Activated T-cell treated with anti-CD3 and anti-CD28 coated beads, Interleukin-2, amount 50 U/mL, for 24 hours (primary cell): Measurements from ENCODE around the gene CUBN.

Experiments used
- DNase-seq: peaks from one replicate; pipeline ENCODE4 v3.0.0-alpha.2; 2020
- H3K27ac Mint-ChIP-seq: 2 replicates; pipeline ENCODE4 v1.8.0; 2020; ENCODE audit warnings: mild to moderate bottlenecking, mixed read lengths
- H3K27me3 Mint-ChIP-seq: 2 replicates; pipeline ENCODE4 v1.8.0; 2020; ENCODE audit warnings: mixed read lengths
- H3K36me3 Mint-ChIP-seq: 2 replicates; pipeline ENCODE4 v1.8.0; 2020; ENCODE audit warnings: low read depth, mixed read lengths
- H3K4me1 Mint-ChIP-seq: 2 replicates; pipeline ENCODE4 v1.8.0; 2020; ENCODE audit warnings: low read depth, mixed read lengths
- H3K4me3 Mint-ChIP-seq: 2 replicates; pipeline ENCODE4 v1.8.0; 2020; ENCODE audit warnings: mild to moderate bottlenecking, moderate library complexity, mixed read lengths
- H3K9me3 Mint-ChIP-seq: 2 replicates; pipeline ENCODE4 v1.8.0; 2020; ENCODE audit warnings: mixed read lengths

Gene CUBN

GRCh38 chr10:16867990-16868389 lies 261.6 kb downstream of the CUBN start:
- H3K27ac Mint-ChIP-seq: no peak overlapping the region
- no peaks in the 10 kb centered on the region for H3K27me3 Mint-ChIP-seq
- H3K9me3 Mint-ChIP-seq: no peaks in the 10 kb centered on the region
- H3K4me1 Mint-ChIP-seq: peaks cover 5% of the 10 kb centered on the region
- H3K4me3 Mint-ChIP-seq: no peak overlapping the region
- DNase-seq: no peak
- H3K36me3 Mint-ChIP-seq: no peaks in the 10 kb centered on the region

DNA sequence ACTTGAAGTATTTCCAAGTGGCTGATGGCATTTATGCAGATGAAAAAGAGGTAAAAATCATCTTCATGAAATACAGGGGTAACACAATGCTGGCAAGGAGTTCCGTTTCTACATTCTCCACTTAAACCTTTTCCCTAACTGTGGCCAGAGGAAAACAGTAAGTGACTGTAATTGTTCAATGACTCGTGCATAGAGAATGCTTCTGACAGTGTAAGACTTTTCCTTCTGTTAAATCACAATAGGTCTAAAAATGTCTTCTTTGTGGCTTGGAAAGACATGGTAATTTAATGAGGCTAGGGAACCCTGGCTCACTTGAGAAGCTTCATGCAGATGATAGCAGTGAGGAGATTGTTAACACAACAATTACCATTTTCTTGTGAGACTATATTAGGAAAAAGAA lies 262.1 kb downstream of the CUBN start:
- H3K27ac Mint-ChIP-seq: no peak overlapping the region
- no peaks in the 10 kb centered on the region for H3K36me3 Mint-ChIP-seq
- no peak overlapping the region for H3K4me3 Mint-ChIP-seq
- peaks cover 3% of the 10 kb centered on the region for H3K4me1 Mint-ChIP-seq
- H3K27me3 Mint-ChIP-seq: no peaks in the 10 kb centered on the region
- DNase-seq: no peak
- no peaks in the 10 kb centered on the region for H3K9me3 Mint-ChIP-seq

GRCh38 chr10:16866541-16867275 lies 262.9 kb downstream of the CUBN start:
- Mint-ChIP-seq H3K27me3 (no peaks in the 10 kb centered on the region), H3K4me3 (no peak overlapping the region), H3K9me3 (no peaks in the 10 kb centered on the region), H3K27ac (no peak overlapping the region), H3K36me3 (no peaks in the 10 kb centered on the region), H3K4me1 (no peaks in the 10 kb centered on the region)
- DNase-seq: no peak

DNA sequence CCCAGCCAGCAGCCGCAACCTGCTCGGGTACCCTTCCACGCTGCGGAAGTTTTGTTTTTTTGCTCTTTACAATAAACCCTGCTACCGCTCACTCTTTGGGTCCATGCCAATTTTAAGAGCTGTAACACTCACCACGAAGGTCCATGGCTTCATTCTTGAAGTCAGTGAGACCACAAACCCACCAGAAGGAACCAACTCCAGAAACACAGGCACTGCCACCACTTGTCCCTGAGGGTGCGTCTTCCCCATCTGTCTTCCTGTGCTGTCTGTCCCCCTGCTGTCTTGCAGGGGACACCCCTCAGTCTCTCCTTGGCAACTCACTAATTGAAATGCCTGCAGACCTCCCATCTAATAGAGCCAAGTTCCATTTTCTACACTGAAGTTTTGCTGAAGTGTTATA lies 263.8 kb downstream of the CUBN start:
- H3K27me3 Mint-ChIP-seq: no peaks in the 10 kb centered on the region
- H3K9me3 Mint-ChIP-seq: no peaks in the 10 kb centered on the region
- DNase-seq: no peak
- H3K27ac Mint-ChIP-seq: no peak overlapping the region
- H3K36me3 Mint-ChIP-seq: no peaks in the 10 kb centered on the region
- H3K4me1 Mint-ChIP-seq: no peaks in the 10 kb centered on the region
- no peak overlapping the region for H3K4me3 Mint-ChIP-seq

DNA sequence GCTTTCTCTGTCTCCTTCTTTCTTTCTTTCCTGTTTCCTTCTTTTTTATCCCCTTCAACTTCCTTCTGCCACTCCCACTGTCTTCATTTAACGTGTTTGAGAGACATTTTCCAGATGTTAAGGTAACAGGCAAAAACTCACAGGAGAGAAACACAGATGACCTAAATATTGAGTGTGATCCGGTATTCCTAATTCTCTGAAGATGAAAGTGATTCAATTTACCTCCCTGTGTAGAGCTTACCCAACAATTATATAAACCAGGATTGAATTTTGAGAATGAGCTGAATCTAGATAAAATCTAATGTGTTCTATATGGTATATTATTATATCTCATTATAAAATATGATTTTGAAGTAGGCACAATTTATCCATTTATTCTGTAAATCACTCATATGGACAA lies 265.8 kb downstream of the CUBN start:
- Mint-ChIP-seq H3K9me3 (no peaks in the 10 kb centered on the region), H3K36me3 (no peaks in the 10 kb centered on the region)

GRCh38 chr10:16857419-16857818 lies 272.2 kb downstream of the CUBN start:
- Mint-ChIP-seq H3K9me3 (no peaks in the 10 kb centered on the region), H3K4me1 (no peaks in the 10 kb centered on the region), H3K36me3 (no peaks in the 10 kb centered on the region), H3K4me3 (no peak overlapping the region), H3K27ac (no peak overlapping the region), H3K27me3 (no peaks in the 10 kb centered on the region)
- no peak for DNase-seq

More for the DNA sequence above, 265.8 kb downstream of the CUBN start:
- Mint-ChIP-seq H3K27ac (no peak overlapping the region), H3K27me3 (no peaks in the 10 kb centered on the region), H3K4me1 (no peaks in the 10 kb centered on the region), H3K4me3 (no peak overlapping the region)
- DNase-seq: no peak

DNA sequence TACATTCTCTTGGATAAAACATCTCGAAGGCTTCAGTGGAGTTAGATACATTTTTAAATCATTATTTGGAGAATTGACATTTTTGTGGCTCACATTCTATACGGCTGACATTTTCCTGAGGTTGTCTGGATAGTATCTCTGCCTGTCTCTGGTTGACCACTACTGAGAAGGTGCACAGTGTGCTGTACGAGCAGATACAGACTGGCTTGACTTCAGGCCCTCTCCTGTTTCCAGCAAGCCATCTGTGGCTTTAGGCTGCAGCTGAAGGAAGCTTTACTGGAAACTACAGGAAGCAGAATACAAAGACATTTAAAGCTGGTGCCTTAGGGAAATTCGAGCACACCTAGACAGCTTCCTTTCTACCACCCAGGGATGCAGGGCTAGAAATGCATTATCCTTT lies 273.0 kb downstream of the CUBN start:
- H3K9me3 Mint-ChIP-seq: no peaks in the 10 kb centered on the region
- H3K27me3 Mint-ChIP-seq: no peaks in the 10 kb centered on the region
- no peak overlapping the region for H3K27ac Mint-ChIP-seq
- H3K36me3 Mint-ChIP-seq: no peaks in the 10 kb centered on the region
- H3K4me3 Mint-ChIP-seq: no peak overlapping the region
- DNase-seq: no peak
- H3K4me1 Mint-ChIP-seq: no peaks in the 10 kb centered on the region

- H3K36me3 Mint-ChIP-seq: no peaks in the 10 kb centered on the region
- H3K4me3 Mint-ChIP-seq: no peak overlapping the region
- no peaks in the 10 kb centered on the region for H3K9me3 Mint-ChIP-seq
- H3K4me1 Mint-ChIP-seq: no peaks in the 10 kb centered on the region
- DNase-seq: no peak
- H3K27me3 Mint-ChIP-seq: no peaks in the 10 kb centered on the region
- no peak overlapping the region for H3K27ac Mint-ChIP-seq
These were observed 273.5 kb downstream of the CUBN start for GRCh38 chr10:16856092-16856491.

DNA sequence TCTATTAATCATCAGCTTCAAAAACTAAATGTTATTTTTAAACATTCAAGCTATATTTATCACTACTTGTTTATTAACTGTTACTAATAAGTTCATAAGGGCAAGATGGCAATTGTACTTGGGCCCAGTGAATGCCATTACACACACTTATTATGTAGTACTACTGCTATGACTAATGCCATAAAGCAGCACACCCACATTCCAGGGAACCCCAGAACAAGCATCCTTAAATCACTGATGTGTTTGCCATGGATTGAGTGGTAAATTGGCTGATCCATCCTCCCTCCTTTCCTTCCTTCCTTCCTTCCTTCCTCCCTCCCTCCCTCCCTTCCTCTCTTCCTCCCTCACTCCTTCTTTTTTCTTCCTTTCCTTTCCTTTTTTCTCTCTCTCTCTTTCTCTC lies 275.0 kb downstream of the CUBN start:
- DNase-seq: no peak
- no peak overlapping the region for H3K27ac Mint-ChIP-seq
- no peaks in the 10 kb centered on the region for H3K36me3 Mint-ChIP-seq
- H3K27me3 Mint-ChIP-seq: no peaks in the 10 kb centered on the region
- H3K4me1 Mint-ChIP-seq: no peaks in the 10 kb centered on the region
- H3K4me3 Mint-ChIP-seq: no peak overlapping the region
- H3K9me3 Mint-ChIP-seq: no peaks in the 10 kb centered on the region

DNA sequence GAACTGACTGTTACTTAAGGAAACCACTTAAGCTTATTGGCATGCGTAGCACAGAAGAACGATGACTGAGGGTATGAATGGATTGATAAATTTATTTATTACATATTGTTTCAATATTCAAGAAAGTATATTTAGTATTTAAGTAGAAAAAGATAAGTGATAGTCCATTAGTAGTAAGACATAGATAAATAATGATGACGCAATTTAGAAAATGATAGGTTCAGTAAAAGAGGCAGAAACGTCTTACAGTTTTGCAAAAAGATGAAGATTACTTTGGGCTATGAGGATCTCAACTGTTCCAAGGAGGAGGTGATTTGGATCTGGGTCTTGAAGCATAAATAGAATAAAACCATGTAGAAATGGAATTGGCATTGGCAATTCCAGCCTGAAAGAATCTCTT lies 275.8 kb downstream of the CUBN start:
- H3K9me3 Mint-ChIP-seq: no peaks in the 10 kb centered on the region
- no peak overlapping the region for H3K4me3 Mint-ChIP-seq
- no peaks in the 10 kb centered on the region for H3K27me3 Mint-ChIP-seq
- H3K4me1 Mint-ChIP-seq: no peaks in the 10 kb centered on the region
- DNase-seq: no peak
- no peak overlapping the region for H3K27ac Mint-ChIP-seq
- H3K36me3 Mint-ChIP-seq: no peaks in the 10 kb centered on the region

DNA sequence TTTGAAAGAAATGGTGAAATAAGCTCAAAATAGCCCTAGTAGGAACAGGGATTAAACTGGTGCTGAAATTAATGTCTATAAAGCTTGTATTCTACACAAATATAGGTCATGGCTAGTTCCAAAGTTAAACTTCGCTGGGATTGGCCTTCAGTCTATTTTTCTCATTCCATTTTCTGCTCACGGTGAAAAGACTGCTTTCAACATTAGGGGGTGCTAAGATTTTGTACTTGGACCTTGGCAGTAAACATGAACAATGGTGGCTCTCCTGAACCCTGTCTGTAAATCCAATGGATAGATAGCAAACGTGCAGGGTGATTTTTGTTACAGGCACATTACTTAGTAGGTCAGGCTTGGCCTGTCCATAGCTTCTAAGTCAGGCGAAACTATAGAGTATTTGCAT lies 276.4 kb downstream of the CUBN start:
- H3K27me3 Mint-ChIP-seq: no peaks in the 10 kb centered on the region
- no peaks in the 10 kb centered on the region for H3K36me3 Mint-ChIP-seq
- no peak for DNase-seq
- no peaks in the 10 kb centered on the region for H3K9me3 Mint-ChIP-seq
- no peaks in the 10 kb centered on the region for H3K4me1 Mint-ChIP-seq
- no peak overlapping the region for H3K4me3 Mint-ChIP-seq
- no peak overlapping the region for H3K27ac Mint-ChIP-seq

- DNase-seq: no peak
- Mint-ChIP-seq H3K4me3 (no peak overlapping the region), H3K9me3 (no peaks in the 10 kb centered on the region), H3K4me1 (no peaks in the 10 kb centered on the region), H3K27me3 (no peaks in the 10 kb centered on the region), H3K36me3 (no peaks in the 10 kb centered on the region), H3K27ac (no peak overlapping the region)
These were observed 277.0 kb downstream of the CUBN start for GRCh38 chr10:16852624-16853023.

DNA sequence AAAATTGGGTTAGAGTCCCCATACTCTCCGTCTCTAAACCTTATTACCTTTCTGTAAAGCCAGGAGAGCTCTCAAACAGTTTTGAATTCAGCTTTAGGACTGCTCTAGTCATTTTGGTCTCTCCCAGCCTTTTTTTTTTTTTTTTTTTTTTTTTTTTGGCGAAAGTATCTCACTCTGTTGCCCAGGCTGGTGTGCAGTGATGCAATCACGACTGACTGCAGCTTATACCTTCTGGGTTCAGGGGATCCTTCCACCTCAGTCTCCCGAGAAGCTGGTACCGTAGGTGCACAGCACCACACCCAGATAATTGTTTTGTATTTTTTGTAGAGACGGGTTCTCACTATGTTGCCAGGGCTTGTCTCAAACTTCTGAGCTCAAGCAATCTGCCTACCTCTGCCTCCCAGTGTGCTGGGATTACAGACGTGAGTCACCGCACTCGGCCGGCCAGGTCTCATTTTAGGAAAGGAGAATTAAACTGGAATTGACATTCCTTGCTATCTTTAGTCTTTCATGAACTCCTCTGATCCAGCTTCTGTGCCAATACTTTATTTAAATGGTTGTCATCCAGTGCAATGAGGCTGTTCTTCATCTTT lies 281.0 kb downstream of the CUBN start:
- DNase-seq: no peak
- no peak overlapping the region for H3K27ac Mint-ChIP-seq
- no peak overlapping the region for H3K4me3 Mint-ChIP-seq
- no peaks in the 10 kb centered on the region for H3K36me3 Mint-ChIP-seq
- no peaks in the 10 kb centered on the region for H3K4me1 Mint-ChIP-seq
- H3K9me3 Mint-ChIP-seq: no peaks in the 10 kb centered on the region
- no peaks in the 10 kb centered on the region for H3K27me3 Mint-ChIP-seq

- Mint-ChIP-seq H3K4me1 (peaks cover 7% of the 10 kb centered on the region), H3K27me3 (no peaks in the 10 kb centered on the region), H3K36me3 (no peaks in the 10 kb centered on the region), H3K9me3 (no peaks in the 10 kb centered on the region), H3K4me3 (no peak overlapping the region), H3K27ac (no peak overlapping the region)
- DNase-seq: no peak
These were observed 282.0 kb downstream of the CUBN start for GRCh38 chr10:16847644-16848043.

- no peak overlapping the region for H3K27ac Mint-ChIP-seq
- H3K27me3 Mint-ChIP-seq: no peaks in the 10 kb centered on the region
- no peaks in the 10 kb centered on the region for H3K9me3 Mint-ChIP-seq
- no peaks in the 10 kb centered on the region for H3K36me3 Mint-ChIP-seq
- no peak for DNase-seq
- peaks cover 7% of the 10 kb centered on the region for H3K4me1 Mint-ChIP-seq
- H3K4me3 Mint-ChIP-seq: no peak overlapping the region
These were observed 284.4 kb downstream of the CUBN start for GRCh38 chr10:16845248-16845647.
